D721Med (cell line): Measurements from ENCODE around the gene MFSD12.

Experiments
- DNase-seq: peaks from one replicate; pipeline ENCODE4 v3.0.0; 2011; ENCODE audit warnings: low spot score; ENCODE audit not compliant: insufficient read length
- FAIRE-seq: peaks from 2 replicates; lab custom pipeline; 2011; peaks lifted over from hg19 to GRCh38; lab: Jason Lieb, UNC
- CTCF ChIP-seq: IDR thresholded peaks from 2 replicates; pipeline ENCODE4 v1.5.1; 2012; ENCODE audit warnings: mild to moderate bottlenecking, control low read depth; ENCODE audit not compliant: insufficient read depth; ENCODE audit errors: missing control alignments

Gene MFSD12

GRCh38 chr19:3500429-3501101 lies 56.8 kb downstream of the MFSD12 start, which contains the start of gene DOHH:
TSS of gene DOHH (minus strand) at chr19:3500674. CDS start at chr19:3496814, 3,860 bp downstream.
- no peak for TF ChIP-seq CTCF

GRCh38 chr19:3499738-3500428 lies 57.5 kb downstream of the MFSD12 start:
- no peak for TF ChIP-seq CTCF
- FAIRE-seq (no peak), DNase-seq (no peak)

More at GRCh38 chr19:3500429-3501101, 56.8 kb downstream of the MFSD12 start, which contains the start of gene DOHH:
- FAIRE-seq = peak; percentile 64
- DNase-seq = peak; percentile 99

- no peak for TF ChIP-seq CTCF
- FAIRE-seq = no peak
Measured at GRCh38 chr19:3497757-3498520, 59.4 kb downstream of the MFSD12 start.

GRCh38 chr19:3496392-3497273 lies 60.8 kb downstream of the MFSD12 start:
- FAIRE-seq (no peak), DNase-seq (no peak)
- no peak for TF ChIP-seq CTCF

More at GRCh38 chr19:3497757-3498520, 59.4 kb downstream of the MFSD12 start:
- no peak for DNase-seq

GRCh38 chr19:3494559-3494958 lies 62.8 kb downstream of the MFSD12 start:
- TF ChIP-seq CTCF = no peak
- FAIRE-seq (no peak), DNase-seq (no peak)
